ENCODE results near the gene TRIM23. TPM values are rescaled to one million over a fixed set of nuclear protein-coding genes. Genes with fewer than 3 reads are reported as not detected.

The TRIM23 gene
- total RNA-seq = 10 to 100 TPM in 2 of 5 donors, 1 to 10 TPM in 2, under 1 TPM in 1; 0.87 to 37.3 (median 5.3) TPM
- 1 to 10 TPM; 2.4 to 3.1 (median 2.7) TPM for polyA plus RNA-seq
- long read RNA-seq, donor 1, full-length matches to known transcripts = 1 of 1 reads
- long read RNA-seq, donor 1, partial matches to known transcripts = 0 of 1 reads
- long read RNA-seq, donor 1, other reads (novel, unspliced or antisense) = 0 of 1 reads
- long read RNA-seq, donor 2, full-length matches to known transcripts = 3 of 3 reads
- long read RNA-seq, donor 2, partial matches to known transcripts = 0 of 3 reads
- long read RNA-seq, donor 2, other reads (novel, unspliced or antisense) = 0 of 3 reads
- long read RNA-seq, donor 3, full-length matches to known transcripts = 2 of 2 reads
- long read RNA-seq, donor 3, partial matches to known transcripts = 0 of 2 reads
- long read RNA-seq, donor 3, other reads (novel, unspliced or antisense) = 0 of 2 reads
- long read RNA-seq, donor 4 = 0 reads
- long read RNA-seq, donor 5, full-length matches to known transcripts = 3 of 3 reads
- long read RNA-seq, donor 5, partial matches to known transcripts = 0 of 3 reads
- long read RNA-seq, donor 5, other reads (novel, unspliced or antisense) = 0 of 3 reads
- long read RNA-seq, donor 6, full-length matches to known transcripts = 4 of 24 reads
- long read RNA-seq, donor 6, partial matches to known transcripts = 15 of 24 reads
- long read RNA-seq, donor 6, other reads (novel, unspliced or antisense) = 5 of 24 reads
- long read RNA-seq, donor 7, full-length matches to known transcripts = 2 of 2 reads
- long read RNA-seq, donor 7, partial matches to known transcripts = 0 of 2 reads
- long read RNA-seq, donor 7, other reads (novel, unspliced or antisense) = 0 of 2 reads
- long read RNA-seq, donor 8, full-length matches to known transcripts = 3 of 3 reads
- long read RNA-seq, donor 8, partial matches to known transcripts = 0 of 3 reads
- long read RNA-seq, donor 8, other reads (novel, unspliced or antisense) = 0 of 3 reads
- long read RNA-seq, donor 9, full-length matches to known transcripts = 1 of 1 reads
- long read RNA-seq, donor 9, partial matches to known transcripts = 0 of 1 reads
- long read RNA-seq, donor 9, other reads (novel, unspliced or antisense) = 0 of 1 reads
- long read RNA-seq, donor 10, full-length matches to known transcripts = 1 of 1 reads
- long read RNA-seq, donor 10, partial matches to known transcripts = 0 of 1 reads
- long read RNA-seq, donor 10, other reads (novel, unspliced or antisense) = 0 of 1 reads

DNA sequence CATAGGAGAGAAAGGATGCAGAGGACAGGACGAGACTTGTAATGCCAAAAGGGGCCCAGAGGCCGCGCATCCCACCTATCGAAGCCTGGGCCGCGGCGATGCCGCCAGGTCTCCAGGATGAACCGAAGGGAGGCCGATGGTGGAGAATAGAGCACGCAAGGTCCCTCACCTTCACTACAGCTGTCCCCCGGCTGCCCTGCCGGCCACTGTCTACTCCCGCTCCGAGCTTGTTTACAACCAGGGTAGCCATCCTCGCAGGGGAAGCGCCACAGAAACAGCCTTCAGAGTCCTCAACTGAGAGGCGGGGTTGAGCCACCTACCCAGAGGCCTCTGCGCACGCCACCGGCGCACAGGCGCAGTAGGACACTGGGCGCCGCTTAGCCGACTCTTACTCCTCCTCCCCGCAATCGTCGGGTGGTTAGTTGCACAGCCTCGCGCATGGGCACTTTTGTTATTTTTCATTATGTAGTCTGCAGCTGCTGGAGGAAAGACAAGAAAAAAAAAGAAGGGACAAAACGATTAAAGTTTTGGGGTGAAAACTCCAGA is at the start of gene TRIM23:
Gene TRIM23 (minus strand): TSS at position 309 of the 546 bp plus-strand sequence. CDS start 59 bp downstream, at position 250.
- Histone ChIP-seq H3K27me3 (no peaks in the 10 kb centered on the region), H3K36me3 (peaks cover 0 to 8% (median 5%) of the 10 kb centered on the region in 4 donors), H3K4me1 (peaks cover 28 to 49% (median 39%) of the 10 kb centered on the region in 4 donors), H3K9me3 (no peaks in the 10 kb centered on the region), H3K27ac (peak within 1 kb of the TSS; percentile 39 to 87 (median 84)), H3K4me3 (peak within 1 kb of the TSS; percentile 74 to 96 (median 84))
- intact Hi-C loops (cut with DNase I; ENCODE audit: low total_unique reads) = no loop called here
- TF ChIP-seq POLR2AphosphoS5 (IDR thresholded peaks at IDR 0.05) = peak in 2 of 3 donors; percentile 46 to 70
- TF ChIP-seq, protein P1, sequence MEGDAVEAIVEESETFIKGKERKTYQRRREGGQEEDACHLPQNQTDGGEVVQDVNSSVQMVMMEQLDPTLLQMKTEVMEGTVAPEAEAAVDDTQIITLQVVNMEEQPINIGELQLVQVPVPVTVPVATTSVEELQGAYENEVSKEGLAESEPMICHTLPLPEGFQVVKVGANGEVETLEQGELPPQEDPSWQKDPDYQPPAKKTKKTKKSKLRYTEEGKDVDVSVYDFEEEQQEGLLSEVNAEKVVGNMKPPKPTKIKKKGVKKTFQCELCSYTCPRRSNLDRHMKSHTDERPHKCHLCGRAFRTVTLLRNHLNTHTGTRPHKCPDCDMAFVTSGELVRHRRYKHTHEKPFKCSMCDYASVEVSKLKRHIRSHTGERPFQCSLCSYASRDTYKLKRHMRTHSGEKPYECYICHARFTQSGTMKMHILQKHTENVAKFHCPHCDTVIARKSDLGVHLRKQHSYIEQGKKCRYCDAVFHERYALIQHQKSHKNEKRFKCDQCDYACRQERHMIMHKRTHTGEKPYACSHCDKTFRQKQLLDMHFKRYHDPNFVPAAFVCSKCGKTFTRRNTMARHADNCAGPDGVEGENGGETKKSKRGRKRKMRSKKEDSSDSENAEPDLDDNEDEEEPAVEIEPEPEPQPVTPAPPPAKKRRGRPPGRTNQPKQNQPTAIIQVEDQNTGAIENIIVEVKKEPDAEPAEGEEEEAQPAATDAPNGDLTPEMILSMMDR (IDR thresholded peaks at IDR 0.05) = no peak
- 0 to 1% (median 0%) methylated on average over 24 to 32 of the region's 32 CpGs for WGBS, 5 donors
- peak; percentile 91 to 98 for DNase-seq

DNA sequence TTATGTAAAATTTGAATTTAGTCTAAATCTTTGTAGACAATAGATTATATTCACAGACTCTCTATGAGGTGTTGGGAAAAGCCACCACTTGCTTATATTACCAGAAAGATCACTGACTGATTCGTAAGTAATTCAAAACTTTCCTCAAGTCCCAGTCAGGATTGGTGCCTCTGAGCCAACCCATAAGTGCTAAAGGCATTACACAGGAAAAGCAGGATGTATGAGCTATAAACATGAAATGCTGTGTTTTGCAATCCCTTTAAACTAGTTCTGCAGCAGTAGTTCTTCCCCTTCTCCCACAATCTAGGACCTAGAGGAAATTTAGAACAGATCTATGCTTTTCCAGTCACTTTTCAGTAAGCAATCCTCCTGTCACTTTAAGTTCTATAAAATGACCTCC is 48.7 kb upstream of the TRIM23 start:
- TF ChIP-seq POLR2AphosphoS5 (IDR thresholded peaks at IDR 0.05) = no peak
- no peak for TF ChIP-seq EP300 (IDR thresholded peaks at IDR 0.05)
- TF ChIP-seq POLR2A (IDR thresholded peaks at IDR 0.05) = no peak
- TF ChIP-seq, protein P1 (IDR thresholded peaks at IDR 0.05) = no peak
- H3K4me1 ChIP-seq = no peaks in the 10 kb centered on the region
- intact Hi-C loops (cut with DNase I; ENCODE audit: low total_unique reads) = no loop called here
- no peaks in the 10 kb centered on the region for H3K27me3 ChIP-seq
- 74 to 81% (median 76%) methylated on average over 1 of the region's 1 CpG for WGBS, 5 donors
- no peak for DNase-seq
- no peak overlapping the region for H3K4me3 ChIP-seq
- H3K9me3 ChIP-seq = no peaks in the 10 kb centered on the region
- H3K27ac ChIP-seq = no peak overlapping the region
- peaks cover 3 to 54% (median 51%) of the 10 kb centered on the region in 4 donors for H3K36me3 ChIP-seq

DNA sequence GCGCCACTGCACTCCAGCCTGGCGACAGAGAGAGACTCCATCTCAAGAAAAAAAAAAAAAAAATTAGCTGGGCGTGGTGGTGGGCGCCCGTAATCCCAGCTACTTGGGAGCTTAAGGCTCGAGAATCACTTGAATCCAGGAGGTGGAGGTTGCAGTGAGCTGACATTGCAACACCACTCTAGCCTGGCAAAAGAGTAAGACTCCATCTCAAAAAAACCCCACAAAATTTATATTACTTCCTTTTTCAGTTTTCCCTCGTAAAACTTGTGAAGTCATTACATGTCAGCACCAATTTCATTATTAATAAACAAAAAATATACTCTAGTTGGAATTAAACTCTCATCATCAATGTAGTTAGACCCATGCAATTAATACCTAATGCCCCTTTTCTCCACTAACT is 44.6 kb upstream of the TRIM23 start:
- TF ChIP-seq, protein P1 (IDR thresholded peaks at IDR 0.05) = no peak
- TF ChIP-seq POLR2A (IDR thresholded peaks at IDR 0.05) (no peak), POLR2AphosphoS5 (IDR thresholded peaks at IDR 0.05) (no peak), EP300 (IDR thresholded peaks at IDR 0.05) (no peak)
- H3K4me3 ChIP-seq = no peak overlapping the region
- H3K9me3 ChIP-seq = no peaks in the 10 kb centered on the region

More for the DNA sequence above, 44.6 kb upstream of the TRIM23 start:
- intact Hi-C loops (cut with DNase I; ENCODE audit: low total_unique reads) = no loop called here
- H3K27ac ChIP-seq = no peak overlapping the region
- WGBS, 5 donors = 79 to 95% (median 88%) methylated on average over 7 of the region's 7 CpGs
- no peaks in the 10 kb centered on the region for H3K27me3 ChIP-seq
- peaks cover 7 to 74% (median 67%) of the 10 kb centered on the region in 4 donors for H3K36me3 ChIP-seq
- DNase-seq = no peak
- H3K4me1 ChIP-seq = no peaks in the 10 kb centered on the region
